SK-N-SH (cell line): ENCODE measurements around the gene CALN1. TPM values are rescaled to one million over a fixed set of nuclear protein-coding genes. Genes with fewer than 3 reads are reported as not detected.

Experiments used
- CTCF ChIA-PET: fragments of 300-600, 350-600 bp; formaldehyde crosslinking; extraction: SDS; loops from one replicate; lab custom pipeline; 2021; lab: Yijun Ruan, JAX
- POLR2A ChIA-PET: fragments of 350-600 bp; sonication (Branson Sonifier 250); formaldehyde crosslinking; extraction: SDS; loops from one replicate; lab custom pipeline; 2020; ENCODE audit warnings: antibody characterized with exemption, inconsistent platforms; lab: Yijun Ruan, JAX
- DNase-seq: peaks from one replicate; pipeline ENCODE4 v3.0.0; 2012
- H2AFZ ChIP-seq: fragments of 200-600 bp; sonication (generic); 2 replicates; pipeline ENCODE4 v1.8.1; 2016; ENCODE audit warnings: antibody characterized with exemption, mild to moderate bottlenecking, low read depth
- H3F3A ChIP-seq: fragments of 200-600 bp; sonication (generic); replicated peaks from 2 replicates; pipeline ENCODE3; 2016; ENCODE audit warnings: antibody characterized with exemption, mild to moderate bottlenecking; ENCODE audit not compliant: insufficient read depth
- H3K27ac ChIP-seq, 2 experiments: fragments of 200-500 bp in 1 of 2; fragments of 200-600 bp in 1 of 2; sonication (Bioruptor generic) in 1 of 2; sonication (generic), shearing (Covaris generic) in 1 of 2; 2 replicates each; pipeline versions ENCODE4 v1.5.1 to v1.6.1; 2014 to 2016; ENCODE audit warnings: low read depth in 2 of 2, inconsistent platforms in 1 of 2, low read length in 1 of 2, mild to moderate bottlenecking in 1 of 2, mixed read lengths in 1 of 2
- H3K27me3 ChIP-seq: fragments of 200-600 bp; sonication (generic), shearing (Covaris generic); 2 replicates; pipeline ENCODE4 v1.6.1; 2016; ENCODE audit warnings: mixed run types; ENCODE audit not compliant: insufficient read depth
- H3K36me3 ChIP-seq, 2 experiments: fragments of 200-500 bp in 1 of 2; fragments of 200-600 bp in 1 of 2; sonication (Bioruptor generic) in 1 of 2; sonication (generic) in 1 of 2; replicated peaks in 1 of 2; 2 replicates each; pipeline versions ENCODE3 to v1.5.1; 2014 to 2016; ENCODE audit warnings: low read length in 1 of 2, mild to moderate bottlenecking in 1 of 2; ENCODE audit not compliant: insufficient read depth in 2 of 2, control insufficient read depth in 1 of 2
- H3K4me1 ChIP-seq, 2 experiments: fragments of 200-500 bp in 1 of 2; fragments of 200-600 bp in 1 of 2; sonication (Bioruptor generic) in 1 of 2; sonication (generic), shearing (Covaris generic) in 1 of 2; 2 replicates each; pipeline versions ENCODE4 v1.5.1 to v1.6.1; 2014 to 2016; ENCODE audit warnings: low read depth in 1 of 2, low read length in 1 of 2, mixed run types in 1 of 2; ENCODE audit not compliant: insufficient read depth in 2 of 2, control insufficient read depth in 1 of 2
- H3K4me2 ChIP-seq: fragments of 200-600 bp; sonication (generic), shearing (Covaris generic); 2 replicates; pipeline ENCODE4 v1.6.1; 2017; ENCODE audit warnings: mixed run types
- H3K4me3 ChIP-seq, 2 experiments: fragments of 200-500 bp in 1 of 2; fragments of 200-600 bp in 1 of 2; sonication (Bioruptor generic) in 1 of 2; sonication (generic), shearing (Covaris generic) in 1 of 2; 2 replicates each; pipeline versions ENCODE4 v1.5.1 to v1.8.1; 2014 to 2016; ENCODE audit warnings: low read depth in 2 of 2, inconsistent platforms in 1 of 2, low read length in 1 of 2, mild to moderate bottlenecking in 1 of 2, mixed read lengths in 1 of 2, moderate library complexity in 1 of 2
- H3K79me2 ChIP-seq: fragments of 200-600 bp; sonication (generic); 2 replicates; pipeline ENCODE4 v1.8.1; 2017; ENCODE audit warnings: mild to moderate bottlenecking; ENCODE audit not compliant: insufficient read depth
- H3K9ac ChIP-seq: fragments of 200-600 bp; sonication (generic); 2 replicates; pipeline ENCODE4 v1.6.1; 2017; ENCODE audit warnings: mixed run types
- H3K9me2 ChIP-seq: fragments of 200-600 bp; sonication (generic); 2 replicates; pipeline ENCODE4 v1.6.1; 2017; ENCODE audit warnings: mixed run types
- H3K9me3 ChIP-seq: fragments of 200-600 bp; sonication (generic); 2 replicates; pipeline ENCODE4 v1.6.1; 2017; ENCODE audit warnings: mixed run types, mild to moderate bottlenecking, moderate library complexity
- H4K20me1 ChIP-seq: fragments of 200-600 bp; sonication (generic); 2 replicates; pipeline ENCODE4 v1.6.1; 2017; ENCODE audit warnings: mild to moderate bottlenecking, mixed run types; ENCODE audit not compliant: insufficient read depth
- EP300 ChIP-seq, 2 experiments: IDR thresholded peaks; 2 replicates each; pipeline versions ENCODE4 v1.4.0 to v1.6.1; 2012; ENCODE audit warnings: borderline replicate concordance in 1 of 2, low read depth in 1 of 2, low read length in 1 of 2
- EZH2phosphoT487 ChIP-seq: fragments of 200-600 bp; sonication (generic); IDR thresholded peaks from 2 replicates; pipeline ENCODE4 v1.6.1; 2017; ENCODE audit warnings: low read depth, mixed run types, mild to moderate bottlenecking, antibody characterized with exemption, moderate library complexity, borderline replicate concordance
- FOXM1 ChIP-seq: IDR thresholded peaks from 2 replicates; pipeline ENCODE4 v1.4.0; 2012; ENCODE audit warnings: low read depth, mild to moderate bottlenecking
- GATA2 ChIP-seq: sonication (generic); formaldehyde crosslinking; IDR thresholded peaks from 2 replicates; pipeline ENCODE4 v1.5.0; 2020; ENCODE audit warnings: mild to moderate bottlenecking, missing genetic modification reagents
- JUND ChIP-seq: IDR thresholded peaks from 2 replicates; pipeline ENCODE4 v1.4.0; 2012
- MXI1 ChIP-seq: IDR thresholded peaks from 2 replicates; pipeline ENCODE4 v1.6.1; 2012; ENCODE audit warnings: mild to moderate bottlenecking, low read depth, low read length, improper control_type of control experiment
- RAD21 ChIP-seq: IDR thresholded peaks from 2 replicates; pipeline ENCODE4 v1.6.1; 2012; ENCODE audit warnings: mild to moderate bottlenecking, low read length
- RCOR1 ChIP-seq: fragments of 150-350 bp; IDR thresholded peaks from 2 replicates; pipeline ENCODE4 v1.6.1; 2017; ENCODE audit warnings: antibody characterized with exemption, low read length
- RFX5 ChIP-seq: IDR thresholded peaks from 2 replicates; pipeline ENCODE4 v1.6.1; 2012; ENCODE audit warnings: mild to moderate bottlenecking, improper control_type of control experiment, low read length
- SIN3A ChIP-seq: IDR thresholded peaks from 2 replicates; pipeline ENCODE4 v1.6.1; 2012; ENCODE audit warnings: low read depth, mild to moderate bottlenecking, low read length, moderate library complexity, borderline replicate concordance
- SMC3 ChIP-seq: IDR thresholded peaks from 2 replicates; pipeline ENCODE4 v1.6.1; 2012; ENCODE audit warnings: low read depth, low read length, improper control_type of control experiment
- TEAD4 ChIP-seq: IDR thresholded peaks from 2 replicates; pipeline ENCODE4 v1.4.0; 2012; ENCODE audit warnings: mild to moderate bottlenecking, borderline replicate concordance; ENCODE audit not compliant: insufficient read depth
- YY1 ChIP-seq: IDR thresholded peaks from 2 replicates; pipeline ENCODE4 v1.4.0; 2012; ENCODE audit warnings: low read depth, mild to moderate bottlenecking
- WGBS: methylation state at CpG from one replicate; pipeline ENCODE4 v1.1.6; 2017; ENCODE audit warnings: low lambda C conversion rate; 5-methylcytosine and 5-hydroxymethylcytosine counted together
- polyA plus RNA-seq, 3 experiments: library from polyadenylated mRNA; depleted of rRNA; stranded (reverse); fragments of >200 nt; gene quantifications; 2 replicates each; pipeline ENCODE4 v1.2.3, GENCODE V29; 2012
- TF ChIP-seq, protein P1 (sequence below): IDR thresholded peaks from 2 replicates; pipeline ENCODE4 v1.6.1; 2012; ENCODE audit warnings: mild to moderate bottlenecking, low read depth, low read length, moderate library complexity
- TF ChIP-seq, protein P2 (sequence below): IDR thresholded peaks from 2 replicates; pipeline ENCODE4; 2012
- TF ChIP-seq, protein P3 (sequence below): IDR thresholded peaks from 2 replicates; pipeline ENCODE4 v1.4.0; 2012; ENCODE audit warnings: low read depth, borderline replicate concordance
- TF ChIP-seq, protein P4 (sequence below): fragments of 150-350 bp; IDR thresholded peaks from 2 replicates; pipeline ENCODE4 v1.6.1; 2017; ENCODE audit warnings: antibody characterized with exemption, low read length, low read depth, borderline replicate concordance

The CALN1 gene
- polyA plus RNA-seq, 1 of the 3 experiments (the other 2 are of a cell fraction) = not detected

DNA sequence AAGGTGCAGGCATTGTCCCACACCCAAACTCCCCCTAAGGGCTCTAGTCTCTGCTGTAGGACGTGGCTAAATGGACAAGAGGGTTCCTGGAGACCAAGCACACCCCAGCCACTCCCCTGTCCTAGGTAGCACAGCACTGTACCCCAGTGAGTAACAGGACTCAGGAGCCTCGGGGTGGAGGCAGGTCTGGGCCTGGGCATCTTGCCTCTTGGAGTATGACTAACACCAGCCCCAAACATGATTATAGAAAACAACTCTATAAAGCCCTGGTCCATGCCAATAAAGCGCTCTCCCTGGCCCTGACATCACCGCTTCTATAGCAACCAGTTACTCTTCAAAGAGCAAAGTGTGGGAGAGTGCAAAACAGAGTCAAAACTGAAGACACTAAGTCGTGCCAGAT is 195.0 kb downstream of the CALN1 start (continued):
- TF ChIP-seq, protein P1, sequence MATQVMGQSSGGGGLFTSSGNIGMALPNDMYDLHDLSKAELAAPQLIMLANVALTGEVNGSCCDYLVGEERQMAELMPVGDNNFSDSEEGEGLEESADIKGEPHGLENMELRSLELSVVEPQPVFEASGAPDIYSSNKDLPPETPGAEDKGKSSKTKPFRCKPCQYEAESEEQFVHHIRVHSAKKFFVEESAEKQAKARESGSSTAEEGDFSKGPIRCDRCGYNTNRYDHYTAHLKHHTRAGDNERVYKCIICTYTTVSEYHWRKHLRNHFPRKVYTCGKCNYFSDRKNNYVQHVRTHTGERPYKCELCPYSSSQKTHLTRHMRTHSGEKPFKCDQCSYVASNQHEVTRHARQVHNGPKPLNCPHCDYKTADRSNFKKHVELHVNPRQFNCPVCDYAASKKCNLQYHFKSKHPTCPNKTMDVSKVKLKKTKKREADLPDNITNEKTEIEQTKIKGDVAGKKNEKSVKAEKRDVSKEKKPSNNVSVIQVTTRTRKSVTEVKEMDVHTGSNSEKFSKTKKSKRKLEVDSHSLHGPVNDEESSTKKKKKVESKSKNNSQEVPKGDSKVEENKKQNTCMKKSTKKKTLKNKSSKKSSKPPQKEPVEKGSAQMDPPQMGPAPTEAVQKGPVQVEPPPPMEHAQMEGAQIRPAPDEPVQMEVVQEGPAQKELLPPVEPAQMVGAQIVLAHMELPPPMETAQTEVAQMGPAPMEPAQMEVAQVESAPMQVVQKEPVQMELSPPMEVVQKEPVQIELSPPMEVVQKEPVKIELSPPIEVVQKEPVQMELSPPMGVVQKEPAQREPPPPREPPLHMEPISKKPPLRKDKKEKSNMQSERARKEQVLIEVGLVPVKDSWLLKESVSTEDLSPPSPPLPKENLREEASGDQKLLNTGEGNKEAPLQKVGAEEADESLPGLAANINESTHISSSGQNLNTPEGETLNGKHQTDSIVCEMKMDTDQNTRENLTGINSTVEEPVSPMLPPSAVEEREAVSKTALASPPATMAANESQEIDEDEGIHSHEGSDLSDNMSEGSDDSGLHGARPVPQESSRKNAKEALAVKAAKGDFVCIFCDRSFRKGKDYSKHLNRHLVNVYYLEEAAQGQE = no peak
- TF ChIP-seq FOXM1 = no peak
- TF ChIP-seq, protein P2, sequence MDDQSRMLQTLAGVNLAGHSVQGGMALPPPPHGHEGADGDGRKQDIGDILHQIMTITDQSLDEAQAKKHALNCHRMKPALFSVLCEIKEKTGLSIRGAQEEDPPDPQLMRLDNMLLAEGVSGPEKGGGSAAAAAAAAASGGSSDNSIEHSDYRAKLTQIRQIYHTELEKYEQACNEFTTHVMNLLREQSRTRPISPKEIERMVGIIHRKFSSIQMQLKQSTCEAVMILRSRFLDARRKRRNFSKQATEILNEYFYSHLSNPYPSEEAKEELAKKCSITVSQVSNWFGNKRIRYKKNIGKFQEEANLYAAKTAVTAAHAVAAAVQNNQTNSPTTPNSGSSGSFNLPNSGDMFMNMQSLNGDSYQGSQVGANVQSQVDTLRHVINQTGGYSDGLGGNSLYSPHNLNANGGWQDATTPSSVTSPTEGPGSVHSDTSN = no peak
- TF ChIP-seq RCOR1 = no peak
- no peak for TF ChIP-seq SIN3A
- TF ChIP-seq, all 33 proteins: peak for 0

DNA sequence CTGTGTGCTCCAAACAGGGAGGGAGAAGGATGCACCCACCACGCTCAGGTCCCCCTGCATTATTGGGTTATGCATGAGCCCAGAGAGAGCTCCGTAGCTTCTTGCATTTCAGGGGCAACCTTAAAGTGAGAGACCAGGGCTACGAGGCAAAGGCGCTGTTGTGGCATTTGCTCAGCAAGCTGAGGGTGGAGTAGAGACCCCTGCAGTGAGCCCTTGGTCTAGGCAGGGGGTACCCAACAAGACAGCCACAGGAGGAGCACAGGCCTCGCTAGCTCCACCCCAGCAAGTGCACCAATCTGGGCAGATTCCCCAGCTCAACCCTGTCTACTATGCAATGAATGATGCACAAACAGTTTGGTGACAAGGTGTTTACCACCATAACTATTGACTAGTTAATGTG is 198.4 kb downstream of the CALN1 start:
- WGBS = 7% methylated on average over 5 of the region's 5 CpGs
- POLR2A ChIA-PET = no interaction called here
- H3K9me3 ChIP-seq = no peaks in the 10 kb centered on the region

DNA sequence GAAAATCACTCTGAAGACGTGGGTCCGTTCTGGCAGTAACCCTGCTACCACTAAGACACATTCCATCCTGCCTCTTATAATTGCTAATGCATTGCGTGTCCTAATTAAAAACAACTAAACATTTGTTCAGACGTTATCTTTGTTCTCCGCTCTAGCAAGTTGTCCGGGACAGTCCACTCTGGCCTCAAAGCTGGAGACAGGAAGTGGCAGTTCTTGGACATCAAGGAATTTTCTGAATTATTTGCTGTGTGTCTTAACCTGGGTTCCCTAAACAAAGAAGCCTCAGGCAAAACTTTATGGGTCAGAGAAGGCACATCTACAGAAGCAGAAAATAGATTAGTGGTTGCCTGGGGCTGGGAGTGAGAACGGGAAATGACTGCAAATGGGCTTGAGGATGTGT is 199.1 kb downstream of the CALN1 start:
- Histone ChIP-seq H3K4me1 (no peaks in the 10 kb centered on the region), H3K27me3 (no peaks in the 10 kb centered on the region), H3F3A (no peaks in the 10 kb centered on the region), H3K36me3 (no peaks in the 10 kb centered on the region), H3K9me2 (no peaks in the 10 kb centered on the region), H4K20me1 (no peaks in the 10 kb centered on the region), H3K79me2 (no peaks in the 10 kb centered on the region), H3K27ac (no peak overlapping the region), H3K9me3 (no peaks in the 10 kb centered on the region), H3K4me3 (no peak overlapping the region), H2AFZ (no peak overlapping the region), H3K4me2 (no peak overlapping the region), H3K9ac (no peak overlapping the region)
- WGBS = 5% methylated on average over 7 of the region's 7 CpGs
- no peak for DNase-seq
- POLR2A ChIA-PET = no interaction called here
- CTCF ChIA-PET = no interaction called here
- TF ChIP-seq, protein P1 = no peak
- TF ChIP-seq SMC3 (no peak), RAD21 (no peak), SIN3A (no peak), FOXM1 (no peak), TEAD4 (no peak), EP300 (IDR thresholded peaks at IDR 0.05; ENCODE audit: borderline replicate concordance in 1 of 2, low read depth in 1 of 2, low read length in 1 of 2) (no peak), MXI1 (no peak)
- TF ChIP-seq, protein P3, sequence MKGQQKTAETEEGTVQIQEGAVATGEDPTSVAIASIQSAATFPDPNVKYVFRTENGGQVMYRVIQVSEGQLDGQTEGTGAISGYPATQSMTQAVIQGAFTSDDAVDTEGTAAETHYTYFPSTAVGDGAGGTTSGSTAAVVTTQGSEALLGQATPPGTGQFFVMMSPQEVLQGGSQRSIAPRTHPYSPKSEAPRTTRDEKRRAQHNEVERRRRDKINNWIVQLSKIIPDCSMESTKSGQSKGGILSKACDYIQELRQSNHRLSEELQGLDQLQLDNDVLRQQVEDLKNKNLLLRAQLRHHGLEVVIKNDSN = no peak

More for the DNA sequence above, 198.4 kb downstream of the CALN1 start:
- Histone ChIP-seq H3K4me2 (no peak overlapping the region), H3K9me2 (no peaks in the 10 kb centered on the region), H3K27ac (no peak overlapping the region), H4K20me1 (no peaks in the 10 kb centered on the region), H3K36me3 (no peaks in the 10 kb centered on the region), H3K4me3 (no peak overlapping the region), H3K79me2 (no peaks in the 10 kb centered on the region), H3K4me1 (no peaks in the 10 kb centered on the region), H3K27me3 (no peaks in the 10 kb centered on the region), H3K9ac (no peak overlapping the region), H3F3A (no peaks in the 10 kb centered on the region), H2AFZ (no peak overlapping the region)
- CTCF ChIA-PET = no interaction called here
- TF ChIP-seq EZH2phosphoT487 (no peak), EP300 (IDR thresholded peaks at IDR 0.05; ENCODE audit: borderline replicate concordance in 1 of 2, low read depth in 1 of 2, low read length in 1 of 2) (no peak), GATA2 (CRISPR knock-in tag) (no peak), JUND (no peak), SMC3 (no peak), RFX5 (no peak), YY1 (no peak)
- TF ChIP-seq, protein P4, sequence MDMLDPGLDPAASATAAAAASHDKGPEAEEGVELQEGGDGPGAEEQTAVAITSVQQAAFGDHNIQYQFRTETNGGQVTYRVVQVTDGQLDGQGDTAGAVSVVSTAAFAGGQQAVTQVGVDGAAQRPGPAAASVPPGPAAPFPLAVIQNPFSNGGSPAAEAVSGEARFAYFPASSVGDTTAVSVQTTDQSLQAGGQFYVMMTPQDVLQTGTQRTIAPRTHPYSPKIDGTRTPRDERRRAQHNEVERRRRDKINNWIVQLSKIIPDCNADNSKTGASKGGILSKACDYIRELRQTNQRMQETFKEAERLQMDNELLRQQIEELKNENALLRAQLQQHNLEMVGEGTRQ = no peak
- no peak for DNase-seq
